ENCODE results near the gene PNN.
"Not testable (repeated sequence)": the region's sequence is repeated elsewhere in the genome, so short reads cannot be mapped to it uniquely, and the experiment has no call there.

GRCh38 chr14:39141623-39142022, 33.4 kb upstream of the PNN start:
- TF ChIP-seq CTCF (conservative IDR thresholded peaks at IDR 0.05; ENCODE audit: low read depth, low read length); ELK1 (IDR thresholded peaks at IDR 0.05; ENCODE audit: borderline replicate concordance, low read depth, low read length); RAD21 (IDR thresholded peaks at IDR 0.05; ENCODE audit: low read length); POLR2A (IDR thresholded peaks at IDR 0.05; ENCODE audit: low read depth, low read length); NFE2L2 (IDR thresholded peaks at IDR 0.05; ENCODE audit: low read depth, low read length); MXI1 (IDR thresholded peaks at IDR 0.05; ENCODE audit: borderline replicate concordance, low read depth, low read length); RFX5 (IDR thresholded peaks at IDR 0.05; ENCODE audit: low read depth, low read length); CHD1 (IDR thresholded peaks at IDR 0.05; ENCODE audit: low read depth, low read length); FOS (IDR thresholded peaks at IDR 0.05; ENCODE audit: low read depth, low read length); CEBPB (IDR thresholded peaks at IDR 0.05; ENCODE audit: low read depth, low read length); USF2 (IDR thresholded peaks at IDR 0.05; ENCODE audit: low read depth, low read length); MAFK (IDR thresholded peaks at IDR 0.05; ENCODE audit: low read depth, low read length); RCOR1 (IDR thresholded peaks at IDR 0.05; ENCODE audit: insufficient replicate concordance, low read length); BHLHE40 (IDR thresholded peaks at IDR 0.05; ENCODE audit: low read depth, low read length): not testable (repeated sequence)
